Measurements from ENCODE around the gene ZBTB47.

Gene ZBTB47

GRCh38 chr3:42655980-42656679 lies 2.6 kb downstream of the ZBTB47 start:
- TF ChIP-seq, protein P1, sequence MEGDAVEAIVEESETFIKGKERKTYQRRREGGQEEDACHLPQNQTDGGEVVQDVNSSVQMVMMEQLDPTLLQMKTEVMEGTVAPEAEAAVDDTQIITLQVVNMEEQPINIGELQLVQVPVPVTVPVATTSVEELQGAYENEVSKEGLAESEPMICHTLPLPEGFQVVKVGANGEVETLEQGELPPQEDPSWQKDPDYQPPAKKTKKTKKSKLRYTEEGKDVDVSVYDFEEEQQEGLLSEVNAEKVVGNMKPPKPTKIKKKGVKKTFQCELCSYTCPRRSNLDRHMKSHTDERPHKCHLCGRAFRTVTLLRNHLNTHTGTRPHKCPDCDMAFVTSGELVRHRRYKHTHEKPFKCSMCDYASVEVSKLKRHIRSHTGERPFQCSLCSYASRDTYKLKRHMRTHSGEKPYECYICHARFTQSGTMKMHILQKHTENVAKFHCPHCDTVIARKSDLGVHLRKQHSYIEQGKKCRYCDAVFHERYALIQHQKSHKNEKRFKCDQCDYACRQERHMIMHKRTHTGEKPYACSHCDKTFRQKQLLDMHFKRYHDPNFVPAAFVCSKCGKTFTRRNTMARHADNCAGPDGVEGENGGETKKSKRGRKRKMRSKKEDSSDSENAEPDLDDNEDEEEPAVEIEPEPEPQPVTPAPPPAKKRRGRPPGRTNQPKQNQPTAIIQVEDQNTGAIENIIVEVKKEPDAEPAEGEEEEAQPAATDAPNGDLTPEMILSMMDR (IDR thresholded peaks at IDR 0.05; ENCODE audit: extremely low read depth, insufficient read depth, missing control alignments), result no peak
- in situ Hi-C loops (cut with MboI; ENCODE audit: low pct_unique_long_range_greater_than_20kb, low sequenced_read_pairs, unreplicated experiment), result no loop called here
- DNase-seq (ENCODE audit: low spot score), result no peak

DNA sequence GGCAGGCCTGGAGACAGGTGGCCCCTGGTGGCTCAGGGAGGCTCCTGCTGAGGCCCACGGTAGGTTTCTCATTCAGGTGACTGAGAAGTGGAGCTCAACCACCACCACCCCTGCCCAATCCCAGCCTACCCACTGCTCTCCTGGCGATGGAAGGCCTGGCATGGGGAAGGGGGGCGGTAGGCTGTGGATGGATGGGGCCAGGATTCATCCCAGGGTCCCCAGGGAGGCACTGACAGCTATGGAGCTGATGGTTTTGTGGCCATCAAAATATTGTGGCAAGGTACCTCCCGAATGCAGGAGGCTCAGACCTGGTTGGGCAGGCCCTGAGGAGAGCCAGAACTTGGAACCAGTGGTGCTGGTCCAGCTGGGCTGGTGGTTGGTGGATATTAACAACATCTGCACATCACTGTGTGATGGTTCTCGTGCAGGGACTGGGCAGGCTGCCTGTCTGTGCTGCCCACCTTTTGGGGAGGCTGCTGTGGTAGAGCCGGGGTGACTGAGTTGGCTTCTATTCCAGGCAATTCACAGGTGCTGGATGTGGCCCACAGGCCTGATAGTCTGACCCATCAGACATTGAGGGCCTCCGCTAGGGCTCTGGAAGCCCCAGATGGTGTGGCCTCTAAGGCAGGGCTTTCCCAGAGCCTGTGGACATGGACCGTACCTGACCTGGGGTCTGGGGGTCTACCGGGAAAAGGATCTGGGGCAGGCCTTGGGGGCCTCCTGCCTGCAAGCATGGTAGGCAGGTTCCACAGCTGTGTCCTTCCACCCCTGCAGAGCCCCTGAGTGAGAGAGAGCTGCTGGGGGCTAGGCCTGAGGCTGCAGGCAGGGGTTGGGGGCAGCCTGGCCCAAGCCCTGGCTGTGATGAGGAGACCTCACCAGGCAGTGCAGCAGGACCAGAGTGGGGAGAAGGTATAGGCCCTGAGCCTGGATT lies 3.4 kb downstream of the ZBTB47 start:
- TF ChIP-seq, protein P1 (IDR thresholded peaks at IDR 0.05; ENCODE audit: extremely low read depth, insufficient read depth, missing control alignments), result no peak
- no peak for DNase-seq (ENCODE audit: low spot score)
- in situ Hi-C loops (cut with MboI; ENCODE audit: low pct_unique_long_range_greater_than_20kb, low sequenced_read_pairs, unreplicated experiment), result no loop called here

GRCh38 chr3:42657675-42658074 lies 4.2 kb downstream of the ZBTB47 start:
- TF ChIP-seq, protein P1 (IDR thresholded peaks at IDR 0.05; ENCODE audit: extremely low read depth, insufficient read depth, missing control alignments), result no peak
- in situ Hi-C loops (cut with MboI; ENCODE audit: low pct_unique_long_range_greater_than_20kb, low sequenced_read_pairs, unreplicated experiment), result no loop called here
- DNase-seq (ENCODE audit: low spot score), result no peak

GRCh38 chr3:42658091-42658770 lies 4.7 kb downstream of the ZBTB47 start:
- TF ChIP-seq, protein P1 (IDR thresholded peaks at IDR 0.05; ENCODE audit: extremely low read depth, insufficient read depth, missing control alignments), result no peak
- DNase-seq (ENCODE audit: low spot score), result no peak
- in situ Hi-C loops (cut with MboI; ENCODE audit: low pct_unique_long_range_greater_than_20kb, low sequenced_read_pairs, unreplicated experiment), result no loop called here

GRCh38 chr3:42658771-42659390 lies 5.4 kb downstream of the ZBTB47 start:
- in situ Hi-C loops (cut with MboI; ENCODE audit: low pct_unique_long_range_greater_than_20kb, low sequenced_read_pairs, unreplicated experiment), result no loop called here
- DNase-seq (ENCODE audit: low spot score), result no peak
- TF ChIP-seq, protein P1 (IDR thresholded peaks at IDR 0.05; ENCODE audit: extremely low read depth, insufficient read depth, missing control alignments), result no peak

Data from GM13977 (cell line).